GM19023 (cell line): ENCODE results near the gene EREG.

ENCODE experiments used
- ATAC-seq: cut with Tn5 transposase; IDR thresholded peaks from one replicate; pipeline ENCODE4 v1.9.1; 2021; ENCODE audit warnings: mild to moderate bottlenecking, moderate library complexity; ENCODE audit not compliant: unreplicated experiment

Gene EREG

GRCh38 chr4:74364652-74365491 lies at the start of gene EREG:
EREG (plus strand) TSS chr4:74365145; CDS start chr4:74365309, 164 bp downstream.
- peak; percentile 49 for ATAC-seq

GRCh38 chr4:74315376-74315775 lies 49.6 kb upstream of the EREG start:
- no peak for ATAC-seq

- no peak for ATAC-seq
These were observed 48.5 kb upstream of the EREG start for GRCh38 chr4:74316397-74316796.

GRCh38 chr4:74317616-74318246 lies 47.2 kb upstream of the EREG start:
- no peak for ATAC-seq

- ATAC-seq, result no peak
These were observed 46.7 kb upstream of the EREG start for GRCh38 chr4:74318276-74318675.

- no peak for ATAC-seq
These were observed 45.5 kb upstream of the EREG start for GRCh38 chr4:74319470-74319869.

GRCh38 chr4:74320559-74321118 lies 44.3 kb upstream of the EREG start:
- peak; percentile 88 for ATAC-seq

- no peak for ATAC-seq
These were observed 42.6 kb upstream of the EREG start for GRCh38 chr4:74322301-74322700.

- no peak for ATAC-seq
These were observed 41.3 kb upstream of the EREG start for GRCh38 chr4:74323663-74324062.

- no peak for ATAC-seq
These were observed 40.7 kb upstream of the EREG start for GRCh38 chr4:74324262-74324661.

- no peak for ATAC-seq
These were observed 39.1 kb upstream of the EREG start for GRCh38 chr4:74325886-74326285.

- ATAC-seq, result no peak
These were observed 37.2 kb upstream of the EREG start for GRCh38 chr4:74327762-74328161.

GRCh38 chr4:74328501-74328900 lies 36.4 kb upstream of the EREG start:
- no peak for ATAC-seq

- ATAC-seq, result no peak
These were observed 35.6 kb upstream of the EREG start for GRCh38 chr4:74329307-74329706.

- ATAC-seq, result no peak
These were observed 34.6 kb upstream of the EREG start for GRCh38 chr4:74330295-74330750.

GRCh38 chr4:74331252-74331651 lies 33.7 kb upstream of the EREG start:
- no peak for ATAC-seq

- no peak for ATAC-seq
These were observed 33.0 kb upstream of the EREG start for GRCh38 chr4:74331944-74332343.

- no peak for ATAC-seq
These were observed 30.3 kb upstream of the EREG start for GRCh38 chr4:74334636-74335035.

- peak; percentile 84 for ATAC-seq
These were observed 29.5 kb upstream of the EREG start for GRCh38 chr4:74335341-74336021.

- no peak for ATAC-seq
These were observed 26.1 kb upstream of the EREG start for GRCh38 chr4:74338792-74339333.

GRCh38 chr4:74339501-74339900 lies 25.4 kb upstream of the EREG start:
- ATAC-seq, result no peak
